Peyer's patch (tissue), 4 donors: Measurements from ENCODE around the gene ZFR2. TPM values are rescaled to one million over a fixed set of nuclear protein-coding genes. Genes with fewer than 3 reads are reported as not detected.

Experiments used
- DNase-seq, 3 donors: peaks; one replicate each; pipeline ENCODE4 v3.0.0-alpha.2; 2017 to 2019
- H3K27ac ChIP-seq, 4 donors: fragments of 200-600 bp; sonication (generic); one replicate each; pipeline ENCODE4 v1.5.1; 2016 to 2019
- H3K27me3 ChIP-seq, 2 donors: fragments of 200-600 bp; sonication (generic); one replicate each; pipeline ENCODE4 v1.5.1; 2019
- H3K36me3 ChIP-seq, 3 donors: fragments of 200-600 bp; sonication (generic); one replicate each; pipeline ENCODE4 v1.5.1; 2016 to 2019
- H3K4me1 ChIP-seq, 4 donors: fragments of 200-600 bp; sonication (generic); one replicate each; pipeline ENCODE4 v1.5.1; 2016 to 2019
- H3K4me3 ChIP-seq, 4 donors: fragments of 200-600 bp; sonication (generic); 1 replicate in 3 of 4; 2 replicates in 1 of 4; pipeline ENCODE4 v1.5.1; 2016 to 2019; ENCODE audit warnings: mild to moderate bottlenecking in 1 of 4
- H3K9me3 ChIP-seq, 4 donors: fragments of 200-600 bp; sonication (generic); one replicate each; pipeline ENCODE4 v1.5.1; 2016 to 2019; ENCODE audit warnings: mild to moderate bottlenecking in 1 of 4
- POLR2A ChIP-seq, 2 donors: fragments of 450-650 bp; IDR thresholded peaks; one replicate each; pipeline ENCODE4 v1.5.1; 2017; ENCODE audit warnings: antibody characterized with exemption in 2 of 2, mild to moderate bottlenecking in 2 of 2, moderate library complexity in 2 of 2
- total RNA-seq, 4 donors: library from RNA; depleted of rRNA; stranded (reverse); fragments of >200 nt; gene quantifications; one replicate each; pipeline ENCODE4 v1.1.0, GENCODE V29; 2016
- TF ChIP-seq, protein P1 (sequence below), 6 experiments: fragments of 450-650 bp in 4 of 6; fragments of 200-600 bp in 2 of 6; sonication (generic) in 1 of 6; IDR thresholded peaks; one replicate each; pipeline ENCODE4 v1.5.1; 2017 to 2019; ENCODE audit warnings: antibody characterized with exemption in 6 of 6, mild to moderate bottlenecking in 3 of 6, moderate library complexity in 1 of 6

ZFR2 gene
- total RNA-seq, 4 donors from 2014 or later, result not detected

DNA sequence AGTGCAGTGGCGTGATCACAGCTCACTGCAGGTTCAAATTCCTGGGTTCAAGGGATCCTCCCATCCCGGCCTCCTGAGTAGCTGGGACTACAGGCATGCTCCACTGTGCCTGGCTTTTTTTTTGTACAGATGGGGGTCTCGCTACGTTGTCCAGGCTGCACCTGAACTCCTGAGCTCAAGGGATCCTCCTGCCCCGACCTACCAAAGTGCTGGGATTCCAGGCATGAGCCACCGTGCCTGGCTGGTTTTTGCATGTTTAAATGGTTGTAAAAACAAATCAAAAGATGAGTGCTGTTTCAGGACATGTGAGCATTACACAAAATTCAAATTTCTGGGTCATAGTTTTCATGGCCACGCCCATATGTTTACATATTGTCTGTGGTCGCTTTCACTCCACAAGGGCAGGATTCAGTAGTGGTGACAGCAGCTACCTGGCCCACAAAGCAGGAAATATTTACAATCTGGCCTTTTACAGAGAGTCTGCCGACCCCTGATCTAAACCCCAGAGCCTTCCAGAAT lies 88.0 kb downstream of the ZFR2 start:
- peaks cover 0 to 10% (median 4%) of the 10 kb centered on the region in 4 donors for H3K4me1 ChIP-seq
- no peak for DNase-seq
- H3K4me3 ChIP-seq, result no peak overlapping the region
- no peaks in the 10 kb centered on the region for H3K27me3 ChIP-seq
- H3K9me3 ChIP-seq, result peaks cover 0 to 23% (median 10%) of the 10 kb centered on the region in 4 donors
- no peak overlapping the region for H3K27ac ChIP-seq
- TF ChIP-seq, protein P1, sequence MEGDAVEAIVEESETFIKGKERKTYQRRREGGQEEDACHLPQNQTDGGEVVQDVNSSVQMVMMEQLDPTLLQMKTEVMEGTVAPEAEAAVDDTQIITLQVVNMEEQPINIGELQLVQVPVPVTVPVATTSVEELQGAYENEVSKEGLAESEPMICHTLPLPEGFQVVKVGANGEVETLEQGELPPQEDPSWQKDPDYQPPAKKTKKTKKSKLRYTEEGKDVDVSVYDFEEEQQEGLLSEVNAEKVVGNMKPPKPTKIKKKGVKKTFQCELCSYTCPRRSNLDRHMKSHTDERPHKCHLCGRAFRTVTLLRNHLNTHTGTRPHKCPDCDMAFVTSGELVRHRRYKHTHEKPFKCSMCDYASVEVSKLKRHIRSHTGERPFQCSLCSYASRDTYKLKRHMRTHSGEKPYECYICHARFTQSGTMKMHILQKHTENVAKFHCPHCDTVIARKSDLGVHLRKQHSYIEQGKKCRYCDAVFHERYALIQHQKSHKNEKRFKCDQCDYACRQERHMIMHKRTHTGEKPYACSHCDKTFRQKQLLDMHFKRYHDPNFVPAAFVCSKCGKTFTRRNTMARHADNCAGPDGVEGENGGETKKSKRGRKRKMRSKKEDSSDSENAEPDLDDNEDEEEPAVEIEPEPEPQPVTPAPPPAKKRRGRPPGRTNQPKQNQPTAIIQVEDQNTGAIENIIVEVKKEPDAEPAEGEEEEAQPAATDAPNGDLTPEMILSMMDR (IDR thresholded peaks at IDR 0.05), result no peak
- TF ChIP-seq POLR2A (IDR thresholded peaks at IDR 0.05), result no peak
- no peaks in the 10 kb centered on the region for H3K36me3 ChIP-seq

DNA sequence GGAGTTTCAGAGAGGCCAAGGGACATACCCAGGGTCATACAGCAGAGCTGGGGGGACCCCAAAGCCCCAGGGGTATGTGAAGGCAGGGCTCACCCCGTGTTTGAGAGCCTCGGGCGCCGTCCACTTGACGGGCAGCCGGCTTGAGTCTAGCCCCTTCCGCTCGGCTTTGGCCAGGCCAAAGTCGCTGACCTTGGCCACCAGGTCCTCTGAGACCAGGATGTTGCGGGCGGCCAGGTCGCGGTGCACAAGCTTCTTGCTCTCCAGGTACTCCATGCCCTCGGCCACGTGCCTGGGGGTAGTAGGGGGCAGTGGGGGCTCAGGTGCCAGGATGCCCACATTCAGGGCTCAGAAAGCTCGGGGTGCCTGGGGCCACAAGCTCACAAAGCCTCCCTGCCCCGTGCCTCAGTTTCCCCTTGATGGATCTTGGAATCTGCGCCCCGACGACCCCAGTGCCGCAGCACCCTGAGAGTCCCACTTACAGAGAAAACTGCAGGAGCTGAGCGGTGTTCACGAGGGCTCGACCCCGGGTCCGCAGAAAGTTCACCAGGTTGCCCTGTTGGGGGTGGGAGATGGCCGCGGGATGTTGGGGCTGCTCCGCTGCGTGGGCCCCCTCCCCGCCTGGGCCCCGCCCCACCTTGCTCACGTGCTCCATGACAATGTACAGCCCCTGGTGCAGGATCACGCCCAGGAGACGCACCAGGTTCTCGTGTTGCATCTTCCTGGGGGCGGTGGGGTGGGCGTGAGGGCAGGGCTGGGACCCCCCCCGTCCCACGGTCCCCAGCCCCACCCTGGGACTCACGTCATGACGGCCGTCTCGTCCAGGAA lies 89.7 kb downstream of the ZFR2 start:
- H3K36me3 ChIP-seq, result no peaks in the 10 kb centered on the region
- peaks cover 0 to 23% (median 10%) of the 10 kb centered on the region in 4 donors for H3K9me3 ChIP-seq
- no peak overlapping the region for H3K4me3 ChIP-seq
- no peak overlapping the region for H3K27ac ChIP-seq
- no peaks in the 10 kb centered on the region for H3K27me3 ChIP-seq
- DNase-seq, result no peak
- TF ChIP-seq POLR2A (IDR thresholded peaks at IDR 0.05), result no peak
- TF ChIP-seq, protein P1 (IDR thresholded peaks at IDR 0.05), result no peak
- no peaks in the 10 kb centered on the region for H3K4me1 ChIP-seq

DNA sequence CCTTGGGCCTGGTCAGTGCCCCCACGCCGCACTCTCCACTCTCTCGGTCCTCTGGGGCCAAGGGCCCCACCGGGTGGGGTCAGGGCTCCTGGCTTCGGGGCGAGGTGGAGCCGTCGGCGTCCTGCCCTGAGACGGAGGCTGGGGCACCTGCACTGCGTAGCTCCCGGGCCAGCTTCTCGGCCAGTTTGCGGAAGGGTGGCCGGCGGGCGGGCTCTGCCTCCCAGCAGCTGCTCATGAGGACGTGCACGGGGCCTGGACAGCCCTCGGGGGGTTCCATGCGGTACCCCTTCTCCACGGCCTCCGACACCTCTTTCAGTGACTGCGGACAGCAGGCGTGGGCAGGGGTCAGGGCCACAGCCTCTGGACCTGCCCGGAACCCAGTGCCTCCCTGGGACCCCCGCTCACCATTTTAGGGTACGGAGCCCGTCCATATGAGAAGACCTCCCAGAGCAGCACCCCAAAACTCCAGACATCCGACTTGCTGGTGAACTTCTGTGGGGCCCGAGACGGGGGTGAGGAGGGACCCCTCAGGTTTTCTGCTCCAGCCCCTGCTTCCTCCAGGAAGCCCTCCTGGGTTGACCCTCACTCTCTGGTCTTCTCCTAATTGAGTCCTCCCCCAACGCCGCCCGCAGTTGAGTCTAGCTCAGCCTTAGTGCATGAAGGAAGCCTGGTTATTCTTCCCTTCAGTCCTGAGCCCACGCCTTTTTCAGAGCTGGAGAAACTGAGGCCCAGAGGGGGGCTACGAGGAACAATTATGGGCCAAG lies 90.6 kb downstream of the ZFR2 start:
- Histone ChIP-seq H3K27me3 (no peaks in the 10 kb centered on the region), H3K9me3 (peaks cover 0 to 23% (median 10%) of the 10 kb centered on the region in 4 donors), H3K4me3 (no peak overlapping the region), H3K27ac (no peak overlapping the region), H3K36me3 (no peaks in the 10 kb centered on the region), H3K4me1 (no peaks in the 10 kb centered on the region)
- no peak for TF ChIP-seq POLR2A (IDR thresholded peaks at IDR 0.05)
- TF ChIP-seq, protein P1 (IDR thresholded peaks at IDR 0.05), result no peak
- no peak for DNase-seq

DNA sequence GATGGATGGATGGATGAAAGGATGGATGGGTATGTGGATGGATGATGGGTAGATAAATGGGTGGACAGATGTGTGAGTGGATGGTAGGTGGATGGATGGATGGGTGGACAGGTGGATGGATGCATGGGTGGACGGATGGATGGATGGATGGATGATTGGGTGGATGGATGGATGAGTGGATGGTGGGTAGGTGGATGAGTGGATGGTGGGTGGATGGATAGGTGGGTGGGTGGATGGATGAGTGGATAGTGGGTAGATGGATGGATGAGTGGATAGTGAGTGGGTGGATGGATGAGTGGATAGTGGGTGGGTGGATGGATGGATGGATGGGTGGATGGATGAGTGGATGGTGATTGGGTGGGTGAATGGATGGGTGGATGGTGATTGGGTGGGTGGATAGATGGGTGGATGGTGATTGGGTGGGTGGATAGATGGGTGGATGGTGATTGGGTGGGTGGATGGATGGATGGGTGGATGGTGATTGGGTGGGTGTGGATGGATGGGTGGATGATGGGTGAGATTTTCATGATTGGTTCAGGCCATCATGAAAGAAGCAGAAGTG lies 92.3 kb downstream of the ZFR2 start:
- Histone ChIP-seq H3K36me3 (no peaks in the 10 kb centered on the region), H3K4me3 (no peak overlapping the region), H3K4me1 (no peaks in the 10 kb centered on the region), H3K27me3 (no peaks in the 10 kb centered on the region), H3K9me3 (peaks cover 0 to 7% (median 3%) of the 10 kb centered on the region in 4 donors), H3K27ac (no peak overlapping the region)
- TF ChIP-seq POLR2A (IDR thresholded peaks at IDR 0.05), result no peak
- TF ChIP-seq, protein P1 (IDR thresholded peaks at IDR 0.05), result no peak
- no peak for DNase-seq

DNA sequence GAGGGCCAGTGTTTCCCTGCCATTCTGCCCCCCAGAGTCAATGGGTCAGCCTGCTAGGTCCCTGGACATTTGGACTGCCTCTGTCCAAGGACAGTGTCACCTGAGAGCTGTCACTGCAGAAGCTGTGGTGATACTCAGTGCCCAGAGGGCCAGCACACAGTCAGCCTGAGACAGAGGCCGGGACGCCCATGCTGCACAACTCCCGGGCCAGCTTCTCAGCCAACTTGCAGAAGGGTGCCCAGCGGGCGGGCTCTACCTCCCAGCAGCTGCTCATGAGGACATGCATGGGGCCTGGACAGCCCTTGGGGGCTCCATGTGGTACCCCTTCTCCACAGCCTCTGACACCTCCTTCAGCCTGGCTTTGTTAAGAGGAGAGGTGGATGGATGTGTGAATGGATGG lies 93.0 kb downstream of the ZFR2 start:
- Histone ChIP-seq H3K4me1 (no peaks in the 10 kb centered on the region), H3K4me3 (no peak overlapping the region), H3K27ac (no peak overlapping the region), H3K27me3 (no peaks in the 10 kb centered on the region), H3K9me3 (no peaks in the 10 kb centered on the region), H3K36me3 (no peaks in the 10 kb centered on the region)
- no peak for TF ChIP-seq POLR2A (IDR thresholded peaks at IDR 0.05)
- TF ChIP-seq, protein P1 (IDR thresholded peaks at IDR 0.05), result no peak
- DNase-seq, result no peak
